ENCODE measurements around the gene S100PBP. TPM values are rescaled to one million over a fixed set of nuclear protein-coding genes. Genes with fewer than 3 reads are reported as not detected.

Gene S100PBP
- polyA plus RNA-seq, 1 experiment = 43.7 TPM

- peaks cover 56% of the 10 kb centered on the region for H3K27me3 ChIP-seq (ENCODE audit: control insufficient read depth, insufficient read depth, low read length)
- ChIA-PET POLR2A (no interaction called here), CTCF (interaction anchor here (0.6 to 5.2 kb wide), 2 partner anchors 14 to 170 kb away, joined by 4 to 31 read pairs; no protein-coding TSS in a partner anchor)
- no peak overlapping the region for H3K4me3 ChIP-seq (ENCODE audit: low read depth, low read length)
- DNase-seq (ENCODE audit: low read depth, low spot score) = no peak
- no peak for TF ChIP-seq CTCF (IDR thresholded peaks at IDR 0.05; ENCODE audit: low read depth, low read length)
- no peak overlapping the region for H3K27ac ChIP-seq (ENCODE audit: low read depth, low read length)
- H3K9me3 ChIP-seq (ENCODE audit: control insufficient read depth, insufficient read depth, low read length) = peaks cover 3% of the 10 kb centered on the region
These were observed 72.4 kb downstream of the S100PBP start for GRCh38 chr1:32889731-32890278.

- DNase-seq (ENCODE audit: low read depth, low spot score) = no peak
- Histone ChIP-seq H3K27ac (ENCODE audit: low read depth, low read length) (no peak overlapping the region), H3K27me3 (ENCODE audit: control insufficient read depth, insufficient read depth, low read length) (peaks cover 48% of the 10 kb centered on the region), H3K9me3 (ENCODE audit: control insufficient read depth, insufficient read depth, low read length) (peaks cover 3% of the 10 kb centered on the region), H3K4me3 (ENCODE audit: low read depth, low read length) (no peak overlapping the region)
- no peak for TF ChIP-seq CTCF (IDR thresholded peaks at IDR 0.05; ENCODE audit: low read depth, low read length)
- ChIA-PET CTCF (interaction anchor here (0.6 to 5.2 kb wide), 2 partner anchors 15 to 169 kb away, joined by 4 to 31 read pairs; no protein-coding TSS in a partner anchor), POLR2A (no interaction called here)
These were observed 73.2 kb downstream of the S100PBP start for GRCh38 chr1:32890516-32891240.

- ChIA-PET CTCF (interaction anchor here (5.2 kb wide), 1 partner anchor 15 kb away, joined by 31 read pairs; no protein-coding TSS in a partner anchor), POLR2A (no interaction called here)
- Histone ChIP-seq H3K27me3 (ENCODE audit: control insufficient read depth, insufficient read depth, low read length) (peaks cover 43% of the 10 kb centered on the region), H3K4me3 (ENCODE audit: low read depth, low read length) (no peak overlapping the region), H3K9me3 (ENCODE audit: control insufficient read depth, insufficient read depth, low read length) (peaks cover 3% of the 10 kb centered on the region), H3K27ac (ENCODE audit: low read depth, low read length) (no peak overlapping the region)
- no peak for DNase-seq (ENCODE audit: low read depth, low spot score)
- no peak for TF ChIP-seq CTCF (IDR thresholded peaks at IDR 0.05; ENCODE audit: low read depth, low read length)
These were observed 73.8 kb downstream of the S100PBP start for GRCh38 chr1:32891241-32891570.

- DNase-seq (ENCODE audit: low read depth, low spot score) = no peak
- Histone ChIP-seq H3K27ac (ENCODE audit: low read depth, low read length) (no peak overlapping the region), H3K4me3 (ENCODE audit: low read depth, low read length) (no peak overlapping the region), H3K27me3 (ENCODE audit: control insufficient read depth, insufficient read depth, low read length) (peaks cover 43% of the 10 kb centered on the region), H3K9me3 (ENCODE audit: control insufficient read depth, insufficient read depth, low read length) (peaks cover 2% of the 10 kb centered on the region)
- ChIA-PET CTCF (interaction anchor here (1.1 to 5.2 kb wide), 3 partner anchors 16 to 193 kb away, joined by 3 to 31 read pairs (median 5); no protein-coding TSS in a partner anchor), POLR2A (no interaction called here)
- no peak for TF ChIP-seq CTCF (IDR thresholded peaks at IDR 0.05; ENCODE audit: low read depth, low read length)
These were observed 74.2 kb downstream of the S100PBP start for GRCh38 chr1:32891630-32892029.

Measured in AG04450 (cell line).